Measurements from ENCODE around the gene DDN. TPM values are rescaled to one million over a fixed set of nuclear protein-coding genes. Genes with fewer than 3 reads are reported as not detected.

DDN gene
- total RNA-seq, 1 experiment from 2014 or later: 0.14 TPM

- no peak for DNase-seq (ENCODE audit: low spot score)
These were observed 17.4 kb downstream of the DDN start for GRCh38 chr12:48981757-48982157.

GRCh38 chr12:48980953-48981756 is 18.0 kb downstream of the DDN start:
- no peak for DNase-seq (ENCODE audit: low spot score)

GRCh38 chr12:48980389-48980952 is 18.7 kb downstream of the DDN start:
- no peak for DNase-seq (ENCODE audit: low spot score)

- no peak for DNase-seq (ENCODE audit: low spot score)
These were observed 19.4 kb downstream of the DDN start for GRCh38 chr12:48979602-48980388.

GRCh38 chr12:48978741-48979601 is 20.2 kb downstream of the DDN start:
- DNase-seq (ENCODE audit: low spot score): no peak

GRCh38 chr12:48978291-48978740 is 20.9 kb downstream of the DDN start, which contains the start of gene WNT1:
WNT1 (plus strand) TSS chr12:48978322; CDS start chr12:48978651, 329 bp downstream.
- DNase-seq (ENCODE audit: low spot score): no peak

GRCh38 chr12:48977290-48978281 is 21.6 kb downstream of the DDN start:
- no peak for DNase-seq (ENCODE audit: low spot score)

GRCh38 chr12:48973941-48974673 is 25.1 kb downstream of the DDN start:
- DNase-seq (ENCODE audit: low spot score): no peak

- DNase-seq (ENCODE audit: low spot score): no peak
These were observed 25.6 kb downstream of the DDN start for GRCh38 chr12:48973531-48973930.

GRCh38 chr12:48972952-48973483 is 26.2 kb downstream of the DDN start:
- no peak for DNase-seq (ENCODE audit: low spot score)

GRCh38 chr12:48972213-48972951 is 26.8 kb downstream of the DDN start:
- no peak for DNase-seq (ENCODE audit: low spot score)

- DNase-seq (ENCODE audit: low spot score): no peak
These were observed 28.4 kb downstream of the DDN start for GRCh38 chr12:48970702-48971334.

- DNase-seq (ENCODE audit: low spot score): no peak
These were observed 29.1 kb downstream of the DDN start for GRCh38 chr12:48969833-48970701.

- DNase-seq (ENCODE audit: low spot score): no peak
These were observed 29.9 kb downstream of the DDN start for GRCh38 chr12:48969160-48969771.

- DNase-seq (ENCODE audit: low spot score): no peak
These were observed 30.7 kb downstream of the DDN start for GRCh38 chr12:48968467-48968866.

GRCh38 chr12:48967991-48968390 is 31.2 kb downstream of the DDN start:
- no peak for DNase-seq (ENCODE audit: low spot score)
